ENCODE data around the gene PDK2.

PDK2 gene

GRCh38 chr17:50076221-50076590, 18.9 kb upstream of the PDK2 start:
- no peaks in the 10 kb centered on the region for H3K79me2 ChIP-seq (ENCODE audit: low read length)
- H3F3A ChIP-seq (ENCODE audit: insufficient read depth, low read length) = peaks cover 12% of the 10 kb centered on the region
- no peak overlapping the region for H3K4me2 ChIP-seq (ENCODE audit: low read depth, low read length)

GRCh38 chr17:50076591-50077235, 18.4 kb upstream of the PDK2 start:
- H4K20me1 ChIP-seq (ENCODE audit: insufficient read depth, low read length) = no peaks in the 10 kb centered on the region
- H3K4me3 ChIP-seq (ENCODE audit: low read length) = no peak overlapping the region
- no peak for DNase-seq
- no peaks in the 10 kb centered on the region for H3K79me2 ChIP-seq (ENCODE audit: low read length)
- no peak overlapping the region for H3K4me2 ChIP-seq (ENCODE audit: low read depth, low read length)
- H3K27me3 ChIP-seq (replicated peaks; ENCODE audit: insufficient read depth, low read length) = no peaks in the 10 kb centered on the region
- no peak overlapping the region for H2AFZ ChIP-seq (ENCODE audit: low read length)
- H3K9ac ChIP-seq (ENCODE audit: low read length) = no peak overlapping the region
- peaks cover 12% of the 10 kb centered on the region for H3F3A ChIP-seq (ENCODE audit: insufficient read depth, low read length)
- no peak overlapping the region for H3K27ac ChIP-seq (ENCODE audit: low read length)
- H3K9me3 ChIP-seq (replicated peaks; ENCODE audit: insufficient read depth, low read length) = no peaks in the 10 kb centered on the region
- H3K4me1 ChIP-seq (ENCODE audit: low read length) = peaks cover 52% of the 10 kb centered on the region
- no peaks in the 10 kb centered on the region for H3K9me2 ChIP-seq (replicated peaks; ENCODE audit: insufficient read depth, low read length)
- H3K36me3 ChIP-seq (replicated peaks; ENCODE audit: insufficient read depth, low read length) = no peaks in the 10 kb centered on the region
- no peak for TF ChIP-seq EZH2 (optimal IDR thresholded peaks at IDR 0.05; ENCODE audit: low read depth, low read length)
- TF ChIP-seq CTCF (IDR thresholded peaks at IDR 0.05; ENCODE audit: low read length) = no peak
- no peak for TF ChIP-seq EZH2phosphoT487 (IDR thresholded peaks at IDR 0.05; ENCODE audit: low read length)

More at GRCh38 chr17:50076221-50076590, 18.9 kb upstream of the PDK2 start:
- peaks cover 51% of the 10 kb centered on the region for H3K4me1 ChIP-seq (ENCODE audit: low read length)
- H2AFZ ChIP-seq (ENCODE audit: low read length) = no peak overlapping the region
- TF ChIP-seq EZH2 (optimal IDR thresholded peaks at IDR 0.05; ENCODE audit: low read depth, low read length) = no peak
- TF ChIP-seq CTCF (IDR thresholded peaks at IDR 0.05; ENCODE audit: low read length) = no peak
- no peaks in the 10 kb centered on the region for H3K9me2 ChIP-seq (replicated peaks; ENCODE audit: insufficient read depth, low read length)
- DNase-seq = no peak
- H3K27me3 ChIP-seq (replicated peaks; ENCODE audit: insufficient read depth, low read length) = no peaks in the 10 kb centered on the region
- H3K27ac ChIP-seq (ENCODE audit: low read length) = no peak overlapping the region
- no peak overlapping the region for H3K4me3 ChIP-seq (ENCODE audit: low read length)
- no peaks in the 10 kb centered on the region for H4K20me1 ChIP-seq (ENCODE audit: insufficient read depth, low read length)
- H3K36me3 ChIP-seq (replicated peaks; ENCODE audit: insufficient read depth, low read length) = no peaks in the 10 kb centered on the region
- no peak overlapping the region for H3K9ac ChIP-seq (ENCODE audit: low read length)
- no peaks in the 10 kb centered on the region for H3K9me3 ChIP-seq (replicated peaks; ENCODE audit: insufficient read depth, low read length)

- no peak for TF ChIP-seq EZH2phosphoT487 (IDR thresholded peaks at IDR 0.05; ENCODE audit: low read length)
- TF ChIP-seq CTCF (IDR thresholded peaks at IDR 0.05; ENCODE audit: low read length) = no peak
- no peak for TF ChIP-seq EZH2 (optimal IDR thresholded peaks at IDR 0.05; ENCODE audit: low read depth, low read length)
- H4K20me1 ChIP-seq (ENCODE audit: insufficient read depth, low read length) = no peaks in the 10 kb centered on the region
- H3K79me2 ChIP-seq (ENCODE audit: low read length) = no peaks in the 10 kb centered on the region
- no peaks in the 10 kb centered on the region for H3K27me3 ChIP-seq (replicated peaks; ENCODE audit: insufficient read depth, low read length)
- no peak overlapping the region for H2AFZ ChIP-seq (ENCODE audit: low read length)
- H3K9ac ChIP-seq (ENCODE audit: low read length) = no peak overlapping the region
- no peaks in the 10 kb centered on the region for H3K9me3 ChIP-seq (replicated peaks; ENCODE audit: insufficient read depth, low read length)
- no peak for DNase-seq
- H3K27ac ChIP-seq (ENCODE audit: low read length) = no peak overlapping the region
- peaks cover 40% of the 10 kb centered on the region for H3K4me1 ChIP-seq (ENCODE audit: low read length)
- H3K9me2 ChIP-seq (replicated peaks; ENCODE audit: insufficient read depth, low read length) = no peaks in the 10 kb centered on the region
- peaks cover 12% of the 10 kb centered on the region for H3F3A ChIP-seq (ENCODE audit: insufficient read depth, low read length)
- no peak overlapping the region for H3K4me3 ChIP-seq (ENCODE audit: low read length)
- H3K4me2 ChIP-seq (ENCODE audit: low read depth, low read length) = no peak overlapping the region
- no peaks in the 10 kb centered on the region for H3K36me3 ChIP-seq (replicated peaks; ENCODE audit: insufficient read depth, low read length)
Observed at GRCh38 chr17:50078430-50078829, 16.7 kb upstream of the PDK2 start.
